Measurements from ENCODE around the gene COL5A2.

DNA sequence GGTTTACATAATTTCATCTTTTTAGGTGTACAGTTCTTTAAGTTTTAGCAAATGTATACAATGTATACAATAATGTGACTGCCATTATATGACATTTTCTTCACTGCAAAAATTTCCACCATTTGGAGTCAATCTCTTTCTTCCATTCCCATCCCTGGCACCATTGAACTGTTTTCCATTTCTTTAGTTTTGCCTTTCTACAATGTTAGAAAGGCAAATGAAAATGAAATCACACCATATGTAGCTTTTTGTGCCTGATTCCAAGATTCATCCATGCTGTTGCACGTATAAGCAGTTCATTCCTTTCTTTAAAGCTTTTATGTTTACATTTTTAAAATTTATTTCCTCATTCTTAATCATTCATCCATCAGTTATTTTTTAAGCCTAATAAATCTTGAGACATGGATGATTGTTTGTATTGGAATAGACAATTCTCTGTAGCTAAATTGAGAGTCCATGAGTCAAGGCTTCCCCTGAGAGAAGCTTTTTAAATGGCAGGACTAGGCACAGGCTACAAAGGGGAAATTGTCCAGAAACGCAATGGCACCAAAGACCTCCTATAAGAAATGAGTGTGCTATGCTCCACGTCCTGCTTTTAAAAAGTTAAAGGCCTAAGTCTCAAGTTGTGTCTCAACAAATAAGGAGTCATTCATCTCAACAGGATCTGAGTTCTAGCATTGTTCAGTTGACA is 8.7 kb upstream of the COL5A2 start:
- TF ChIP-seq POLR2A (IDR thresholded peaks at IDR 0.05; ENCODE audit: low read depth, low read length) (no peak), CREM (IDR thresholded peaks at IDR 0.05; ENCODE audit: low read depth) (no peak), RFX5 (IDR thresholded peaks at IDR 0.05; ENCODE audit: low read depth, low read length) (no peak), TARDBP (IDR thresholded peaks at IDR 0.05; ENCODE audit: borderline replicate concordance) (no peak), TAF1 (IDR thresholded peaks at IDR 0.05; ENCODE audit: borderline replicate concordance, low read depth, low read length) (no peak), EP300 (IDR thresholded peaks at IDR 0.05; ENCODE audit: borderline replicate concordance in 1 of 2, control insufficient read depth in 1 of 2, low read depth in 2 of 2, low read length in 2 of 2) (no peak), PML (IDR thresholded peaks at IDR 0.05; ENCODE audit: low read length) (no peak), SP1 (IDR thresholded peaks at IDR 0.05; ENCODE audit: low read depth, low read length) (no peak), EGR1 (IDR thresholded peaks at IDR 0.05; ENCODE audit: borderline replicate concordance in 1 of 2, low read depth in 2 of 2, low read length in 2 of 2) (no peak)
- TF ChIP-seq, protein P1, sequence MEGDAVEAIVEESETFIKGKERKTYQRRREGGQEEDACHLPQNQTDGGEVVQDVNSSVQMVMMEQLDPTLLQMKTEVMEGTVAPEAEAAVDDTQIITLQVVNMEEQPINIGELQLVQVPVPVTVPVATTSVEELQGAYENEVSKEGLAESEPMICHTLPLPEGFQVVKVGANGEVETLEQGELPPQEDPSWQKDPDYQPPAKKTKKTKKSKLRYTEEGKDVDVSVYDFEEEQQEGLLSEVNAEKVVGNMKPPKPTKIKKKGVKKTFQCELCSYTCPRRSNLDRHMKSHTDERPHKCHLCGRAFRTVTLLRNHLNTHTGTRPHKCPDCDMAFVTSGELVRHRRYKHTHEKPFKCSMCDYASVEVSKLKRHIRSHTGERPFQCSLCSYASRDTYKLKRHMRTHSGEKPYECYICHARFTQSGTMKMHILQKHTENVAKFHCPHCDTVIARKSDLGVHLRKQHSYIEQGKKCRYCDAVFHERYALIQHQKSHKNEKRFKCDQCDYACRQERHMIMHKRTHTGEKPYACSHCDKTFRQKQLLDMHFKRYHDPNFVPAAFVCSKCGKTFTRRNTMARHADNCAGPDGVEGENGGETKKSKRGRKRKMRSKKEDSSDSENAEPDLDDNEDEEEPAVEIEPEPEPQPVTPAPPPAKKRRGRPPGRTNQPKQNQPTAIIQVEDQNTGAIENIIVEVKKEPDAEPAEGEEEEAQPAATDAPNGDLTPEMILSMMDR (IDR thresholded peaks at IDR 0.05 in 2 of 3, conservative IDR thresholded peaks at IDR 0.05 in 1 of 3; ENCODE audit: control insufficient read depth in 2 of 3, extremely low read depth in 1 of 3, insufficient read depth in 1 of 3, low read depth in 3 of 3, low read length in 3 of 3) = no peak

Measured in GM12878 (cell line).